ENCODE data around the gene RTN4RL1.
"Not testable (repeated sequence)": the region's sequence is repeated elsewhere in the genome, so short reads cannot be mapped to it uniquely, and the experiment has no call there.

RTN4RL1 gene

DNA sequence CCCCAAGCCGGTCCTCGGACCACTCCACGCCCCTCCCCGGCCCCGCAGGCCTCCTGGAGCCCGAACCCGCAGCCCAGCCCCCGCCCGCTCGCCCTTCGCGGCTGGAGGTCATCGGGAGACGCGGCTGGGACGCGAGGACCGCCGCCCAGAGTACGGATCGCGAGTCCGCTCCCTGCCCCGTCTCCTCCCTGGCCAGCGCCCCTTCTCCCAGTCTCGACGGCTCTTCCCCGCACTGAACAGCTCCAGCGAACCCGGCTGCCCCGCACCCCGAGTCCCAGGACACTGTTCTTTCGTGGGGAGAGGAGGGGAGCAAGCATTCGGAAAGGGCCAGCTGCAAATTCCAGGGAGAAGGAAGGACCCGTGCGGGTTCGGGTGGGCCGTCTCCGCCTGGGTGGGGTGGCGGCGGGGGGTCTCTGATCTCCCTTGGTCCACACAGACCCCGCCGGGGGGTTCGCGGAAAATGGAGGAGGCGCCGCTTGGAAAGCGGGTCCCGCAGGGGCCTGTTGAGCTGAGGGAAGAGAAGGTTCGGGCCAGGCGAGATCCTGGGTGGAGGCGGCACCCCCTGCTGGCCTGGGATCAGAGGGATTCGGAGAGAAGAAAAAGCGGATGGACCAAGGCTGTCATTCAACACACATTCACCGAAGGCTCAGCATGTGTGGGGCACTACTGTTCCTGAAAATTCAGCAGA lies 632 bp upstream of the RTN4RL1 start:
- DNase-seq (ENCODE audit: low spot score), result peak; percentile 89

DNA sequence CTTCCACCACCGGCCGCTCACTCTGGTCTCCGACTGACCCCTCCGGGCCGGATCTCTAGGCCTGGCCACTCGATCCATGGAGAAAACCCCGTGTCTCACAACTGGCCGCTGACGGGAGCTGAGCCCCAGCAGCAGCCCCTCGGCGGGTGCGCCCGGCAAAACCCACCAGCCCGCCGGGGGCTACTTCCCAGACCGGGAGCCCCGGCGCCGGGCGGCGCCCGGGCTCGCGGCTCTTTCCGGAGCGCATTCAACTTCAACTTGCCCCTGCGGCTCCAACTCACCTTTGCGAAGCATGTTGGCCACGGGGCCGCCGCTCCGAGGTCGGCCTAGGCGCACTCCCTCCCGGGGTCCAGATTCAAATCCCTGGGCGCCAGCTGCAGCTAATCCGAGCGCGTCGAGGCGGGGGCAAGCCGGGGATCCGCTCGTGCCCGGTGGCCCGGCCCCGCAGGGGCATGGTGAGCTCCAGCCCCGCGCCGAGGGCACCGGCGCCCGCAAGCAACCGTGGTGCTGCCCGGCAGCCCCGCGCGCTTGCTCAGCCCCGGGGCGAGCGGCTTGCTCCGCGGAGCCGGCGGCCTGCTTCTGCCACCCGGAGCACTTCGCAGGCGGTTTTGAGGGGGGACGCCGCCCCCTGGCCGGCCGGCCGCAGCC lies 438 bp downstream of the RTN4RL1 start:
- DNase-seq (ENCODE audit: low spot score), result no peak

- DNase-seq (ENCODE audit: low spot score), result no peak
These were observed 1.2 kb downstream of the RTN4RL1 start for GRCh38 chr17:2023692-2024571.

DNA sequence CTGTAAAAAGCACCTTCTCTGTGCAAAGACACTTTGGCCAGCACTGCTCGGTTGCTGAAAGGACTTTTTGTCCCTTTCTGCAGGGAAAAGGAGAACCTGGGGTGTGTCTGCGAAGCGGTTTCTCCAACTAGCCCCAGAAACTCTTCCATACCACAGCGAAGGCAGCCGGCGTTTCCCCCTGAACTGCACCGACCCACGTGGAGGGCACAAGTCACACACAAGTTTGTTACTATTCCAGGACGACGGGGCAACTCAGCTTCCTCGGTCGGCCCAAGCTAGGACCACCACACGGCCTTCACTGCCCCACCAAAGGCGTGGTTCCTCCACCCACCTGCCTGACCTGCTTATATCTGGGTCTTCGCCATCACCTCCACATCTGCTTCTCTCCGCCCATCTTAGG lies 1.9 kb downstream of the RTN4RL1 start:
- no peak for DNase-seq (ENCODE audit: low spot score)

DNA sequence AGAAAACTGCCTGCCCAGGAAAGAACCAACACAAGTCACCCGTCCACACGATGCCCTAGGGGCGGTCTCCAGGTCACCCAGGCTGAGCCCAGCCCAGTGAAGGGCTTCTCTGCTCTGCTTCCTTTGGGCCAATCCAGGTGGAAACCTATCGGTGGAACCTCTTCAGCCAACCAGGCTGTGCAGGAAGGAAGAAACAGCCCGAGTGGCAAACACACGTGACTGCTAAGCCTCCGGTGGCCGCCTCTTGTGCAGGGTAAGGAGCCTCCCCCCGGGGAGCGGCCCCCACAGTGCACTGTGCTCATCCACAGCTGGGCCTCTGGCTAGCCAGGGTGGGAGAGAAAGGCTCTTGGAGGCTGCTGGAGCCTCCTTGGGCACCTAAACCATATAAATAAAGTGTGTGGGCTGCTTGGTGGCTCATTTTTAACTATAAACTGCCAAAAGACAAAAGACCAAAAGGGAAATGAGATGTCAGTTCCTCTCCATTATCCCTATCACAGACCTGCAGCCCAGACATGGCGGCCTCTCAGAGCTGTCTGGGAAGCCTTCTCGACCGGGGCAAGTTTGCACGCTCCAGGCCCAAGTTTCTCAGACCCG lies 2.4 kb downstream of the RTN4RL1 start:
- DNase-seq (ENCODE audit: low spot score), result no peak

DNA sequence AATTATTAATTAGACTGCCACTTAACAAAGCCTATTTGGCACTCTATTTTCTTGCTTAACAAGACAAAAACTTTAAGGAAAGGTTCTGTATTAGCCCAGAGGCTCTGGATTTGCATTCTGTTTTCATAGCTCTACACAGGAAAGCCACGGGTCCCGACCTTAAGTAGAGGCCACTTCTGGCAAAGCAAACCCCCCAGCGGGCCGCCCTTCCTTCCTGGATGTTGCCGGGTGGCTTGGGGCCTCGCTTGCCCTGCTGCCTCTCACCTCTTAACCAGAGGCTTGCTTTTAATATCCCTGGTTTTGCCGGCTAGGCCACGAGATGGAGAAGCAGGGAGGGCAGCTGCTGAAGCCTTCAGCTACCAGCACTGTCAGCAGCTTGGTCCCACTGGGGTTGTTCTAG lies 4.4 kb downstream of the RTN4RL1 start:
- no peak for DNase-seq (ENCODE audit: low spot score)

DNA sequence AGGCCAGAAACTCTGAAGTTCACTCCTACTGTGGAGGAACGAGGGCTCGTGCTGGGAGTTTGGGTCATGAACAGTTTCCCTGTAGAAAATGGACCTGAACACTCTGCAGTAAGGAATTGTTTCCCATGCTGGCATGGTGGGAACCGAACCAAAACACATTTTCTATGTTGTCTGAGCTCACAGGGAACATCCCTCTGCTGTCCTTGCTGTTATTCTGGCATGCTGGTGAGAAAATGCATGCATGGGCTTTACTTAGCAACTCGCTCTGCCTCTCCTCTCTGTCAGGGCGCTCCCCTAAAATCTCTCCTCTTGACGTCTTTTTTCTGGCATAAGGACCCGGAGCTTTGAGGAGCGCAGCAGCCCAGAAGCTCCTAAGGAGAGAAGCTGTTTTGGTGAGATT lies 5.4 kb downstream of the RTN4RL1 start:
- DNase-seq (ENCODE audit: low spot score), result no peak

DNA sequence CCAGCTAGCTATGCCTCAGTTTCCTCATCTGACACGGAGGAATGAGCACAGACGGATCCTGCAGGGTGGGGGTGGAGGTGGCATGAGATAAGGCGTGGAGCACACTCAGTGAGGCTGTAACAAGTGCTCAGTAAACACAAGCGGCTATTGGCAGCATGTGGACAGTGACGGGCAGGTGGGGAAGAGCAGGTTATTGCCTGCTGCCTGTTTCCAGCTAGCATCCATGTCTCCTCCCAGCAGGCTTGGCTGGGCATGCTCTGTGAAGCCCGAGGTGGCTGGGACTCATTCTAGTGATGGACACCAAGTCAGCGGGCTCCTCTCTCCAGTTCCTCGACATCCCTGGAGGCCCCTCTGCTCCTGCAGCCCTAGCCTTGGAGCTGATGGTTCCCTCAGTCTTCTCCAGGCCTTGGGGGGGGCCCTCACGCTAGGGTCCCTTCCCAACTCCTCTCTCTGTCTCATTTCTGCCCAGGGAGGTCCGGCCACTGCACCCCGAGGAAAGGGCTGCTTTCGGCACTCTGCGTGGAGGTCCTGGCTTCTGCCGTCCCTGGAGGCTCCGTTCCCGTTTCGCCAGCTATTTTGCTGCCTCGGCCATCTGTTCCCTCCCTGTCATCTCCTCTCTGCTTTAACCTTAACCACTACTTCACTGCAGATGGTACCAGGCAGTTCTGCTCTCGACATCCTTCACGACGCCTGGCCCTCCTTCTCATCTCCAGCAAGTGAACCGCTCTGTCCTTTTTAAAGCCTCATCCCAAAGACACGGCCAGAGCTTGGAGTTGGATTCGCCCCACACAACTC lies 6.2 kb downstream of the RTN4RL1 start:
- DNase-seq (ENCODE audit: low spot score), result no peak

GRCh38 chr17:2017274-2017941 lies 7.7 kb downstream of the RTN4RL1 start:
- no peak for DNase-seq (ENCODE audit: low spot score)

GRCh38 chr17:2016494-2016893 lies 8.6 kb downstream of the RTN4RL1 start:
- DNase-seq (ENCODE audit: low spot score), result no peak

DNA sequence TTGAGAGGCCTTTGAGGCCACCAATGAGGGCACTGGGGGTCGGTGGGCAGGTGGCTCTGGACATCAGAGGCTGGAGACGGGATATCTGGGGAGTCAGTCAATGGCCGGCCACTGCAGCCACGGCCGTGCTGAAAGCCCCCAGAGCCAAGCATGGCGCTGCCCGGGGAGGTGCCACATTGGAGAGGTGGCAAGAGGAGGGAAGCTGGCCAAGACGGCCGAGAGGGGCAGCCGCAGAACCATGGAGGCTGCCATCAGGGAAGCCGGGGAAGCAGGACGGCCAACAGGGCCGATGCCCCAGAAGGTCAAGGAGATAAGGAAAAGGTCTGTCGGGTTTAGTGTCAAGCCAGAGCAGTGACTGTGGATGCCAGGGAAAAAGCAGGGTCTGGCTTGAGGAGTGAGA lies 9.8 kb downstream of the RTN4RL1 start:
- DNase-seq (ENCODE audit: low spot score), result no peak

GRCh38 chr17:2013994-2014317 lies 11.2 kb downstream of the RTN4RL1 start:
- DNase-seq (ENCODE audit: low spot score), result no peak

DNA sequence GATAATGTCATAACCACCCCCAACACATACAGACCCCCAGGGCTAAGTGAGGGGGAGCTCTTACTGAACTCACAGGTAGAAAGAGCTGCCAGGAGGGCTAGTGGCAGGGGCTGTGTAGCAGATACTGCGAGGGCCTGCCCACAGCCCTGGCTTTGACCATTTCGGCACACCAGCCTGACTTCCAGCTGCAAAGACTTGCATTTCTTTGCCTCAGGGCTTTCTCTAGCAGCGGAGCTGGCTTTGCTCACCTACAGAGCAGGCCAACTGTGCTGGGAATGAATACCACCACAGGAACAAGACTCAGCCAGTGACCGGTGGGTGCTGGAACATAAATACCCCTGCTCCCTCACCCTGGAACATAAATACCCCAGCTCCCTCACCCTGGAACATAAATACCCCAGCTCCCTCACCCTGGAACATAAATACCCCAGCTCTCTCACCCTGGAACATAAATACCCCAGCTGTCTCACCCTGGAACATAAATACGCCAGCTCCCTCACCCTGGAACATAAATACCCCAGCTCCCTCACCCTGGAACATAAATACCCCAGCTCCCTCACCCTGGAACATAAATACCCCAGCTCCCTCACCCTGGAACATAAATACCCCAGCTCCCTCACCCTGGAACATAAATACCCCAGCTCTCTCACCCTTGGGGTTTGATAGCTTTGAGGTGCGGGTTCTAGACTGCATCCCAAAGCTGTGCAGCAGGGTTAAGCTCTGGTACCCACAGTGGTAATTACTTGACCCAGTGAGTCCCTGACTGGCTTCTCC lies 11.7 kb downstream of the RTN4RL1 start:
- DNase-seq (ENCODE audit: low spot score), result not testable (repeated sequence)

DNA sequence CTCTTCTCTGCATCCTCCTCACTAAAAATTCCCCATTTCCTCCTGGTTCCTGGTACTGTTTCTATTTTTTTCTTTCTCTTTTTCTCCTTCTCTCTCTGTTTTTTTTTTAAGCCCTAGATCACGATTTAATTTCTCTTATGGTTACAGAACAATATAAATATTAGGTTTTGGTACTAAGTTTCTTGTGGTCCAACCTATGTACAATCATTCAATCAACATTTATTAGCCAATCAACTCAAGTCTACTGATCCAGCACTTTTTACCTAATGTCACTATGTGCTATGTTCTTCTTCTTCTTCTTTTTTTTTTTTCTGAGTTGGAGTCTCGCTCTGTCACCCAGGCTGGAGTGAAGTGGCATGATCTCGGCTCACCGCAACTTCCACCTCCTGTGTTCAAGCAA lies 12.6 kb downstream of the RTN4RL1 start:
- no peak for DNase-seq (ENCODE audit: low spot score)

- peak; percentile 64 for DNase-seq (ENCODE audit: low spot score)
These were observed 13.4 kb downstream of the RTN4RL1 start for GRCh38 chr17:2011411-2012371.

DNA sequence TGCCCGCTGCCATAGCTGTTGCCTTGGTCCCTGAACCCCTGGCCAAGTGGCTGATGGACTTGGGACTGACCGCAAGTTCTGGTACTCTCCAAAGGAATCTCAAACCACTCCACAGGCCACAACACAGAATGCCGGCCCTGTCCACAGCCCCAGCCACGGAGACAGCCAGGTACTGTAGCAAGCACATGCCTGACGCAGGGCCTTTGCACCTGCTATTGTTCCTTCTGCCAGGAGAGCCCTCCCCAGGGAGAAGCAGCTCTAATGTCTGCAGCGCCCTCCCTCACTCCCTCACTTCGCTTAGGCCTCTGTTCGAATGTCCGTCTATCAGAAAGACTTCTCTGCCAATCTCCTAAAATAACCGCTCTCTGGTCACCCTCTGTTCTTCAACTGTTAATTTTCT lies 15.4 kb downstream of the RTN4RL1 start:
- DNase-seq (ENCODE audit: low spot score), result no peak

DNA sequence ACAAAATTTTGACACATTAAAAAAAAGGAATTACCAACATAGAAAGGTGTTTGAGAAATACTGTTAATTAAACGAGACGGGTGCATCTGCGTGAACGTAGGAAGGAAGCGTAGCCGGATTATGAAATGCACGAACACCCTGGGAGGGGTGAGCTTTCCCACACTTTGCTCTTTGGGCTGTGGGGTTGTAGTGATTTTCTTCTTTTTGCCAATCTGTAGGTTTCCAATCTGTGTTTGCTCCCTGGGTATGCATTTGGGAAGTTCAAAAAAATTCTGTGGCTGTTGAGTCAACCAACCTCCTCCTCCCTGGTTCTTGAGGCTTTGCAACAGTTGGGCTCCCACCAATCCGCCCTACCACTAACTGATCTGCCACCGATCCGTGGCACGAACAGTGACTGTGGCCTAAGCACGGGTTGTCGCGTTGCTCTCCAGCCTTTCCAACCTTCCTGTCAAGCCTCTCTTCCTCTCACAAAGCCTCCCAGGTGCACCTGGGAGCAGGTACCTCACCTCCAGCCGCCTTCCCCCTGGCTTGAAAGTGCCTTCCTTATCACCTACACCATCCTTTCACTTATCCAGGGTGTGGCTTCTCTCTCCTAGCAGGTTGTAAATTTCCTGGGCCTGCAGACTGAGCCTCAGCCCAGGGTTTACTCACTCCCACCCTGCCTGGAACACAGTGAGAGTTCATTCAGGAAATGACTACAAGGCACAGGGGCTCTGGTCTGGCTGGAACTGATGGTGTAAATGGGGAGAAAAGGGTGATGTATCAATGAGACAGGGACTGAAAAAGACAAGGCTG lies 16.6 kb downstream of the RTN4RL1 start:
- no peak for DNase-seq (ENCODE audit: low spot score)

- DNase-seq (ENCODE audit: low spot score), result no peak
These were observed 20.6 kb downstream of the RTN4RL1 start for GRCh38 chr17:2004435-2004952.

Data from hepatic stellate cell (primary cell).